GM19193 (cell line): ENCODE results near the gene ADM2.

Experiments
- POLR2A ChIP-seq: IDR thresholded peaks from 4 replicates; pipeline ENCODE4 v1.6.1; 2011; ENCODE audit not compliant: insufficient read depth, insufficient read length; ENCODE audit errors: extremely low read depth

The ADM2 gene

GRCh38 chr22:50485221-50486131, 4.1 kb downstream of the ADM2 start:
- TF ChIP-seq POLR2A: no peak

GRCh38 chr22:50486561-50487289, 5.4 kb downstream of the ADM2 start, which contains the start of gene MIOX:
TSS of gene MIOX (plus strand) at chr22:50486859. CDS start at chr22:50486898, 39 bp downstream.
- no peak for TF ChIP-seq POLR2A

GRCh38 chr22:50487290-50488005, 6.1 kb downstream of the ADM2 start:
- TF ChIP-seq POLR2A: no peak

- TF ChIP-seq POLR2A: no peak
Measured at GRCh38 chr22:50488006-50488677, 6.8 kb downstream of the ADM2 start.

GRCh38 chr22:50488886-50489285, 7.5 kb downstream of the ADM2 start:
- no peak for TF ChIP-seq POLR2A

- TF ChIP-seq POLR2A: no peak
Measured at GRCh38 chr22:50489363-50490243, 8.3 kb downstream of the ADM2 start.

DNA sequence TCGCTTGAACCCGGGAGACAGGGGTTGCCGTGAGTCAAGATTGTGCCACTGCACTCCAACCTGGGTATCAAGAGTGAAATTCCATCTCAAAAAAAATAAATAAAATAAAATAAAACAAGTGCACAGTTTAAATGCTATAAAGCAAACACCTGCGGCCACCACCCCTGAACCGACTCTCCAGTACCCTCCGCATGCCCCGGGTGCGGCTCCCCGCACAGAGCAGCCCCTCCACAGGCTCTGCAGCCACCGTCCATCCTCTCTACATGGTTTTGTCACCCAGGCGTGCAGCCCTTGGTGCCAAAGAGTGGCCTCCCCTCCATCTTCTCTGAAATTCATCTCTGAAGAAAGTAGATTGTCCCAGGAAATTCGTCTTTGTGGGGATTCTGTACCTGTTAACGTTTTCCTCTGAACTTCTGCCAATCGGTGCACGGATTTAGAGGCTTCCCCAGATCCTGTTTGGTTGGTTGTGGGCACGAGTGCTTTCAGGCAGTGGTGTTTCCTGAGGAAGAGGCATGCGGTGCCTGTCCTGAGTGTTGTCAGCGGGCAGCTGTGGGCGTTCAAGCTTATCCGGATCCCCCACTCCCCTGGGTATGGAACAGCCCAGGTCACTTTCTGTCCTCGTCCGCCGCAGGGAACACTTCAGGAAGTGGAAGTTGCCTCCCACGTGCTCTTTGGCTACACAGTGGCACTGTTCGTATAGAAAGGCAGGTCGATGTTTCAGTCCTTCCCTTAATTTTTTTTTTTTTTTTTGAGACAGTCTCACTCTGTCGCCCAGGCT, 9.4 kb downstream of the ADM2 start:
- TF ChIP-seq POLR2A: no peak

- no peak for TF ChIP-seq POLR2A
Measured at GRCh38 chr22:50497093-50497492, 15.8 kb downstream of the ADM2 start.

DNA sequence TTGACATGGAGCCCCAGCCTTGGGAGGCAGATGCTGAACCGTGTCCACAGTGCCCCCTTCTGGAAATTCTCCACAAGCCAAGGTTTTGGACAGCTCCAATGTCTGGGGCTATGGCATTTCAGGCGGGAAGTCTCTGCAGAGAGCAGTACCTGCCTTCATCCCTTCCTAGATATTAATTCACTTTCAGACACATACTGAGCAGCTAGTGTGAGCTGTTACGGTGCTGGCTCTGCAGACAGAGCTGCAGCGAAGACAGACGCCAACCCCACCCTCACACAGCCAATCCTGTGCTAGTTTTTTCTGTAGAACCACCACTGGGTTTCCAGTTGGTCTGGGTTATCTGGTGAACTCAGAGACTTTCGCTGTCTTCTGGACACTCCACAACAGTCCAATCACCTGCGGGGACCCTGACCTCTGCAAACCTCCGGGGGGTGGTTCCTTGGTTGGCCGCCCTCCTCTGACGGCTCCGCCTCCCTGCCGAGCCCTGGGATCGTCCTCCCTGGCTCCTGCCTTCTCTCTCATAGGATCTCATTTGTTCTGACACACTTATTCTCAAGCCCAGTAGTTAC, 17.1 kb downstream of the ADM2 start:
- no peak for TF ChIP-seq POLR2A

GRCh38 chr22:50500452-50500851, 19.1 kb downstream of the ADM2 start:
- TF ChIP-seq POLR2A: no peak

GRCh38 chr22:50502096-50502495, 20.8 kb downstream of the ADM2 start:
- no peak for TF ChIP-seq POLR2A

- TF ChIP-seq POLR2A: no peak
Measured at GRCh38 chr22:50502628-50503474, 21.5 kb downstream of the ADM2 start.
